HEK293 (cell line): ENCODE measurements around the gene UBASH3B.

Source experiments
- CTCF ChIA-PET: fragments of 350-600 bp; formaldehyde crosslinking; extraction: SDS; loops from one replicate; lab custom pipeline; 2021; ENCODE audit warnings: antibody characterized with exemption; lab: Yijun Ruan, JAX
- POLR2A ChIA-PET: fragments of 300-600 bp; formaldehyde crosslinking; extraction: SDS; loops from one replicate; lab custom pipeline; 2020; ENCODE audit warnings: antibody characterized with exemption, inconsistent platforms; lab: Yijun Ruan, JAX
- H3K27ac ChIP-seq: fragments of 200-500 bp; sonication (Bioruptor generic); 2 replicates; pipeline ENCODE4 v1.5.1; 2014; ENCODE audit warnings: low read depth, low read length, control low read depth, inconsistent platforms; ENCODE audit errors: extremely low read depth
- H3K36me3 ChIP-seq, 2 experiments: fragments of 200-500 bp in 1 of 2; sonication (Bioruptor generic) in 1 of 2; 1 replicate in 1 of 2; 2 replicates in 1 of 2; pipeline ENCODE4 v1.5.1; 2014 to 2017; ENCODE audit warnings: inconsistent platforms in 2 of 2, low read length in 2 of 2; ENCODE audit not compliant: control insufficient read depth in 2 of 2, insufficient read depth in 1 of 2
- H3K4me1 ChIP-seq: fragments of 200-500 bp; sonication (Bioruptor generic); 2 replicates; pipeline ENCODE4 v1.5.1; 2014; ENCODE audit warnings: mild to moderate bottlenecking, low read length, inconsistent platforms; ENCODE audit not compliant: control insufficient read depth, insufficient read depth
- H3K4me3 ChIP-seq: 2 replicates; pipeline ENCODE4 v1.5.1; 2011; ENCODE audit warnings: low read depth, mild to moderate bottlenecking, control low read depth, low read length, moderate library complexity
- H3K9me3 ChIP-seq: fragments of 200-500 bp; sonication (Bioruptor generic); 2 replicates; pipeline ENCODE4 v1.5.1; 2014; ENCODE audit warnings: low read depth, low read length, inconsistent platforms; ENCODE audit not compliant: control insufficient read depth, insufficient read depth
- GFI1B ChIP-seq: fragments of 450-650 bp; formaldehyde crosslinking; IDR thresholded peaks from 2 replicates; pipeline ENCODE4 v1.5.1; 2016; ENCODE audit warnings: missing biosample characterization, missing genetic modification characterization
- GLIS1 ChIP-seq: fragments of 450-650 bp; formaldehyde crosslinking; IDR thresholded peaks from 2 replicates; pipeline ENCODE4 v1.5.1; 2016; ENCODE audit warnings: missing biosample characterization, missing genetic modification characterization
- SP2 ChIP-seq: fragments of 450-650 bp; formaldehyde crosslinking; IDR thresholded peaks from 2 replicates; pipeline ENCODE4 v1.5.1; 2016; ENCODE audit warnings: missing biosample characterization, missing genetic modification characterization
- ZBTB17 ChIP-seq: fragments of 450-650 bp; formaldehyde crosslinking; IDR thresholded peaks from 2 replicates; pipeline ENCODE4 v1.5.1; 2016; ENCODE audit warnings: missing biosample characterization, missing genetic modification characterization
- ZBTB48 ChIP-seq: fragments of 450-650 bp; formaldehyde crosslinking; IDR thresholded peaks from 2 replicates; pipeline ENCODE4 v1.5.1; 2016; ENCODE audit warnings: missing biosample characterization, missing genetic modification characterization
- ZNF121 ChIP-seq: fragments of 450-650 bp; formaldehyde crosslinking; IDR thresholded peaks from 2 replicates; pipeline ENCODE4 v1.5.1; 2016; ENCODE audit warnings: missing biosample characterization, missing genetic modification characterization
- ZNF138 ChIP-seq: fragments of 450-650 bp; formaldehyde crosslinking; IDR thresholded peaks from 2 replicates; pipeline ENCODE4 v1.5.1; 2016; ENCODE audit warnings: missing biosample characterization, missing genetic modification characterization, borderline replicate concordance
- ZNF140 ChIP-seq: fragments of 450-650 bp; formaldehyde crosslinking; IDR thresholded peaks from 2 replicates; pipeline ENCODE4 v1.5.1; 2016; ENCODE audit warnings: missing biosample characterization, missing genetic modification characterization
- ZNF157 ChIP-seq: fragments of 450-650 bp; formaldehyde crosslinking; IDR thresholded peaks from 2 replicates; pipeline ENCODE4 v1.5.1; 2016; ENCODE audit warnings: missing biosample characterization, missing genetic modification characterization
- ZNF16 ChIP-seq: fragments of 450-650 bp; formaldehyde crosslinking; IDR thresholded peaks from 2 replicates; pipeline ENCODE4 v1.5.1; 2016; ENCODE audit warnings: low read depth, missing biosample characterization, missing genetic modification characterization
- ZNF274 ChIP-seq, 2 experiments: fragments of 200-500 bp in 1 of 2; fragments of 450-650 bp in 1 of 2; sonication (Bioruptor generic) in 1 of 2; formaldehyde crosslinking in 1 of 2; IDR thresholded peaks; 2 replicates each; pipeline versions ENCODE4 v1.5.1 to v1.6.1; 2014 to 2016; ENCODE audit warnings: borderline replicate concordance in 1 of 2, inconsistent platforms in 1 of 2, low read length in 1 of 2, missing biosample characterization in 1 of 2, missing genetic modification characterization in 1 of 2
- ZNF426 ChIP-seq: fragments of 450-650 bp; formaldehyde crosslinking; IDR thresholded peaks from 2 replicates; pipeline ENCODE4 v1.5.1; 2017; ENCODE audit warnings: missing biosample characterization, missing genetic modification characterization, mild to moderate bottlenecking, inconsistent platforms, moderate library complexity
- ZNF677 ChIP-seq: fragments of 450-650 bp; IDR thresholded peaks from 2 replicates; pipeline ENCODE4 v1.5.0; 2018; ENCODE audit warnings: missing biosample characterization, mild to moderate bottlenecking, missing genetic modification characterization, moderate library complexity
- ZNF707 ChIP-seq: fragments of 450-650 bp; formaldehyde crosslinking; IDR thresholded peaks from 2 replicates; pipeline ENCODE4 v1.5.1; 2016; ENCODE audit warnings: missing biosample characterization, missing genetic modification characterization
- ZNF843 ChIP-seq: fragments of 450-650 bp; formaldehyde crosslinking; IDR thresholded peaks from 2 replicates; pipeline ENCODE4 v1.5.1; 2016; ENCODE audit warnings: missing biosample characterization, missing genetic modification characterization
- TF ChIP-seq, protein P1 (sequence below): fragments of 450-650 bp; IDR thresholded peaks from 2 replicates; pipeline ENCODE4 v1.5.1; 2018; ENCODE audit warnings: missing biosample characterization, mild to moderate bottlenecking, missing genetic modification characterization
- TF ChIP-seq, protein P2 (sequence below): fragments of 450-650 bp; IDR thresholded peaks from 2 replicates; pipeline ENCODE4 v1.5.1; 2018; ENCODE audit warnings: missing biosample characterization, missing genetic modification characterization
- TF ChIP-seq, protein P3 (sequence below): fragments of 450-650 bp; formaldehyde crosslinking; IDR thresholded peaks from 2 replicates; pipeline ENCODE4 v1.5.1; 2017; ENCODE audit warnings: missing biosample characterization, missing genetic modification characterization
- TF ChIP-seq, protein P4 (sequence below): fragments of 450-650 bp; formaldehyde crosslinking; IDR thresholded peaks from 2 replicates; pipeline ENCODE4 v1.5.1; 2016; ENCODE audit warnings: missing biosample characterization, missing genetic modification characterization
- TF ChIP-seq, protein P5 (sequence below): fragments of 450-650 bp; formaldehyde crosslinking; IDR thresholded peaks from 2 replicates; pipeline ENCODE4 v1.5.1; 2016; ENCODE audit warnings: missing biosample characterization, missing genetic modification characterization
- TF ChIP-seq, protein P6 (sequence below): fragments of 450-650 bp; formaldehyde crosslinking; IDR thresholded peaks from 2 replicates; pipeline ENCODE4 v1.5.1; 2016; ENCODE audit warnings: missing biosample characterization, missing genetic modification characterization
- TF ChIP-seq, protein P7 (sequence below): fragments of 450-650 bp; formaldehyde crosslinking; IDR thresholded peaks from 2 replicates; pipeline ENCODE4 v1.5.1; 2017; ENCODE audit warnings: missing biosample characterization, missing genetic modification characterization
- TF ChIP-seq, protein P8 (sequence below): fragments of 450-650 bp; formaldehyde crosslinking; optimal IDR thresholded peaks from 2 replicates; pipeline ENCODE3; 2016; ENCODE audit warnings: missing biosample characterization, mild to moderate bottlenecking, missing genetic modification characterization

UBASH3B gene

DNA sequence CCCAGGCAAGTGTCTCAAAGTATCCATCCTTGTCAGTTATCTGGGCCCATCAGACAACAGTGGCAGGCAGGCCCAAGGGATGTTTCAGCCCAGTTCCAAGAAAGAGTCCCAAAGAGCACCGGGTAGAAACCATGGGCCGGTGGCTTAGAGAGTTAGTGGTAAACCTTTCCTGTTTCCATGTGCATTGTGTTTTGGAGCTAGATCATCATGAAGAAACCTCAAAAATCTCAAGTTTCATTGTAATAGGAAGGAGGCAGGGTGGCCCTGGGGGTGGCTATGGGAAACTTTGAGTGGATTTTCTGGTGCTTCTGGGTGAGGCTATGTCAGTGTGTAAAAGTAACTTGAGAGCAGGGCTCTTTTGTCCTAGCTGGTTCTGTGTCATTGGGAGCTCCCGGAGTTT lies 68.1 kb downstream of the UBASH3B start:
- no peak overlapping the region for H3K27ac ChIP-seq
- no peaks in the 10 kb centered on the region for H3K9me3 ChIP-seq
- H3K36me3 ChIP-seq, result no peaks in the 10 kb centered on the region
- H3K4me3 ChIP-seq, result no peak overlapping the region
- TF ChIP-seq, protein P1, sequence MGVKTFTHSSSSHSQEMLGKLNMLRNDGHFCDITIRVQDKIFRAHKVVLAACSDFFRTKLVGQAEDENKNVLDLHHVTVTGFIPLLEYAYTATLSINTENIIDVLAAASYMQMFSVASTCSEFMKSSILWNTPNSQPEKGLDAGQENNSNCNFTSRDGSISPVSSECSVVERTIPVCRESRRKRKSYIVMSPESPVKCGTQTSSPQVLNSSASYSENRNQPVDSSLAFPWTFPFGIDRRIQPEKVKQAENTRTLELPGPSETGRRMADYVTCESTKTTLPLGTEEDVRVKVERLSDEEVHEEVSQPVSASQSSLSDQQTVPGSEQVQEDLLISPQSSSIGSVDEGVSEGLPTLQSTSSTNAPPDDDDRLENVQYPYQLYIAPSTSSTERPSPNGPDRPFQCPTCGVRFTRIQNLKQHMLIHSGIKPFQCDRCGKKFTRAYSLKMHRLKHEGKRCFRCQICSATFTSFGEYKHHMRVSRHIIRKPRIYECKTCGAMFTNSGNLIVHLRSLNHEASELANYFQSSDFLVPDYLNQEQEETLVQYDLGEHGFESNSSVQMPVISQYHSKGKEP (tag by site-specific recombination), result no peak
- TF ChIP-seq ZNF16 (tag by site-specific recombination), result no peak
- TF ChIP-seq ZNF426 (tag by site-specific recombination), result no peak
- no peak for TF ChIP-seq SP2 (tag by site-specific recombination)
- no peak for TF ChIP-seq ZNF843 (tag by site-specific recombination)
- no peak for TF ChIP-seq ZNF677 (tag by site-specific recombination)
- TF ChIP-seq GFI1B, result no peak
- TF ChIP-seq, protein P2, sequence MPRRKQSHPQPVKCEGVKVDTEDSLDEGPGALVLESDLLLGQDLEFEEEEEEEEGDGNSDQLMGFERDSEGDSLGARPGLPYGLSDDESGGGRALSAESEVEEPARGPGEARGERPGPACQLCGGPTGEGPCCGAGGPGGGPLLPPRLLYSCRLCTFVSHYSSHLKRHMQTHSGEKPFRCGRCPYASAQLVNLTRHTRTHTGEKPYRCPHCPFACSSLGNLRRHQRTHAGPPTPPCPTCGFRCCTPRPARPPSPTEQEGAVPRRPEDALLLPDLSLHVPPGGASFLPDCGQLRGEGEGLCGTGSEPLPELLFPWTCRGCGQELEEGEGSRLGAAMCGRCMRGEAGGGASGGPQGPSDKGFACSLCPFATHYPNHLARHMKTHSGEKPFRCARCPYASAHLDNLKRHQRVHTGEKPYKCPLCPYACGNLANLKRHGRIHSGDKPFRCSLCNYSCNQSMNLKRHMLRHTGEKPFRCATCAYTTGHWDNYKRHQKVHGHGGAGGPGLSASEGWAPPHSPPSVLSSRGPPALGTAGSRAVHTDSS, result no peak
- TF ChIP-seq, protein P3, sequence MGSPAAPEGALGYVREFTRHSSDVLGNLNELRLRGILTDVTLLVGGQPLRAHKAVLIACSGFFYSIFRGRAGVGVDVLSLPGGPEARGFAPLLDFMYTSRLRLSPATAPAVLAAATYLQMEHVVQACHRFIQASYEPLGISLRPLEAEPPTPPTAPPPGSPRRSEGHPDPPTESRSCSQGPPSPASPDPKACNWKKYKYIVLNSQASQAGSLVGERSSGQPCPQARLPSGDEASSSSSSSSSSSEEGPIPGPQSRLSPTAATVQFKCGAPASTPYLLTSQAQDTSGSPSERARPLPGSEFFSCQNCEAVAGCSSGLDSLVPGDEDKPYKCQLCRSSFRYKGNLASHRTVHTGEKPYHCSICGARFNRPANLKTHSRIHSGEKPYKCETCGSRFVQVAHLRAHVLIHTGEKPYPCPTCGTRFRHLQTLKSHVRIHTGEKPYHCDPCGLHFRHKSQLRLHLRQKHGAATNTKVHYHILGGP (tag by site-specific recombination), result no peak
- TF ChIP-seq, protein P4, sequence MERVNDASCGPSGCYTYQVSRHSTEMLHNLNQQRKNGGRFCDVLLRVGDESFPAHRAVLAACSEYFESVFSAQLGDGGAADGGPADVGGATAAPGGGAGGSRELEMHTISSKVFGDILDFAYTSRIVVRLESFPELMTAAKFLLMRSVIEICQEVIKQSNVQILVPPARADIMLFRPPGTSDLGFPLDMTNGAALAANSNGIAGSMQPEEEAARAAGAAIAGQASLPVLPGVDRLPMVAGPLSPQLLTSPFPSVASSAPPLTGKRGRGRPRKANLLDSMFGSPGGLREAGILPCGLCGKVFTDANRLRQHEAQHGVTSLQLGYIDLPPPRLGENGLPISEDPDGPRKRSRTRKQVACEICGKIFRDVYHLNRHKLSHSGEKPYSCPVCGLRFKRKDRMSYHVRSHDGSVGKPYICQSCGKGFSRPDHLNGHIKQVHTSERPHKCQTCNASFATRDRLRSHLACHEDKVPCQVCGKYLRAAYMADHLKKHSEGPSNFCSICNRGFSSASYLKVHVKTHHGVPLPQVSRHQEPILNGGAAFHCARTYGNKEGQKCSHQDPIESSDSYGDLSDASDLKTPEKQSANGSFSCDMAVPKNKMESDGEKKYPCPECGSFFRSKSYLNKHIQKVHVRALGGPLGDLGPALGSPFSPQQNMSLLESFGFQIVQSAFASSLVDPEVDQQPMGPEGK (tag by site-specific recombination), result no peak
- TF ChIP-seq, protein P5, sequence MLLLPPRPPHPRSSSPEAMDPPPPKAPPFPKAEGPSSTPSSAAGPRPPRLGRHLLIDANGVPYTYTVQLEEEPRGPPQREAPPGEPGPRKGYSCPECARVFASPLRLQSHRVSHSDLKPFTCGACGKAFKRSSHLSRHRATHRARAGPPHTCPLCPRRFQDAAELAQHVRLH, result no peak
- TF ChIP-seq ZNF138 (tag by site-specific recombination), result no peak
- TF ChIP-seq ZNF157 (tag by site-specific recombination), result no peak
- H3K4me1 ChIP-seq, result 0 out of 2 replicates have a peak, but pooled peaks cover 3% of the 10 kb centered on the region
- POLR2A ChIA-PET, result no interaction called here
- CTCF ChIA-PET, result no interaction called here

DNA sequence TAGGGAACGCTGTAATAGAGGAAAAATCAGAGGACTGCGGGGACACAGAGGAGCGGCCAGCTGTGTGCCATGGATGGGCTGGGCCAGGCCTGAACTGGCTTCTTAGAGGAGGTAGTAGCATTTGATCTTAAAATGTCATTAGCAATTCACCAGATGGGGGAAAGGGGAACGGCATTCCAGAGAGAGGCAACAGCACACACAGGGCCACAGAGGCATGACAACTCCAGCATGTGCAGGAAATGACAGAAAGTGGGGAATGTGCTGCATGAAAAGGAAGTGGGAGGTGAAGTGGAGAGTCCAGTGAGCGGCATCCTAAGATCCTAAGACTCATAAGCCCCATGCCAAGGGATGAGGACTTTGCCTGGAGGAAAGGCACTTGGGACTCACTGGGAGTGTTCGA lies 69.0 kb downstream of the UBASH3B start:
- Histone ChIP-seq H3K9me3 (no peaks in the 10 kb centered on the region), H3K4me1 (0 out of 2 replicates have a peak, but pooled peaks cover 3% of the 10 kb centered on the region), H3K36me3 (no peaks in the 10 kb centered on the region), H3K27ac (no peak overlapping the region), H3K4me3 (no peak overlapping the region)
- POLR2A ChIA-PET, result no interaction called here
- CTCF ChIA-PET, result no interaction called here
- TF ChIP-seq ZNF121 (tag by site-specific recombination) (no peak), GLIS1 (tag by site-specific recombination) (no peak), ZBTB48 (tag by site-specific recombination) (no peak), ZNF274 (IDR thresholded peaks at IDR 0.05; ENCODE audit: low read length) (no peak), ZNF274 (tag by site-specific recombination; IDR thresholded peaks at IDR 0.05; ENCODE audit: borderline replicate concordance) (no peak), ZNF140 (tag by site-specific recombination) (no peak), ZNF707 (tag by site-specific recombination) (no peak), ZNF138 (tag by site-specific recombination) (no peak), ZBTB17 (no peak)
- TF ChIP-seq, protein P6, sequence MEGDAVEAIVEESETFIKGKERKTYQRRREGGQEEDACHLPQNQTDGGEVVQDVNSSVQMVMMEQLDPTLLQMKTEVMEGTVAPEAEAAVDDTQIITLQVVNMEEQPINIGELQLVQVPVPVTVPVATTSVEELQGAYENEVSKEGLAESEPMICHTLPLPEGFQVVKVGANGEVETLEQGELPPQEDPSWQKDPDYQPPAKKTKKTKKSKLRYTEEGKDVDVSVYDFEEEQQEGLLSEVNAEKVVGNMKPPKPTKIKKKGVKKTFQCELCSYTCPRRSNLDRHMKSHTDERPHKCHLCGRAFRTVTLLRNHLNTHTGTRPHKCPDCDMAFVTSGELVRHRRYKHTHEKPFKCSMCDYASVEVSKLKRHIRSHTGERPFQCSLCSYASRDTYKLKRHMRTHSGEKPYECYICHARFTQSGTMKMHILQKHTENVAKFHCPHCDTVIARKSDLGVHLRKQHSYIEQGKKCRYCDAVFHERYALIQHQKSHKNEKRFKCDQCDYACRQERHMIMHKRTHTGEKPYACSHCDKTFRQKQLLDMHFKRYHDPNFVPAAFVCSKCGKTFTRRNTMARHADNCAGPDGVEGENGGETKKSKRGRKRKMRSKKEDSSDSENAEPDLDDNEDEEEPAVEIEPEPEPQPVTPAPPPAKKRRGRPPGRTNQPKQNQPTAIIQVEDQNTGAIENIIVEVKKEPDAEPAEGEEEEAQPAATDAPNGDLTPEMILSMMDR (tag by site-specific recombination), result no peak
- TF ChIP-seq, protein P7, sequence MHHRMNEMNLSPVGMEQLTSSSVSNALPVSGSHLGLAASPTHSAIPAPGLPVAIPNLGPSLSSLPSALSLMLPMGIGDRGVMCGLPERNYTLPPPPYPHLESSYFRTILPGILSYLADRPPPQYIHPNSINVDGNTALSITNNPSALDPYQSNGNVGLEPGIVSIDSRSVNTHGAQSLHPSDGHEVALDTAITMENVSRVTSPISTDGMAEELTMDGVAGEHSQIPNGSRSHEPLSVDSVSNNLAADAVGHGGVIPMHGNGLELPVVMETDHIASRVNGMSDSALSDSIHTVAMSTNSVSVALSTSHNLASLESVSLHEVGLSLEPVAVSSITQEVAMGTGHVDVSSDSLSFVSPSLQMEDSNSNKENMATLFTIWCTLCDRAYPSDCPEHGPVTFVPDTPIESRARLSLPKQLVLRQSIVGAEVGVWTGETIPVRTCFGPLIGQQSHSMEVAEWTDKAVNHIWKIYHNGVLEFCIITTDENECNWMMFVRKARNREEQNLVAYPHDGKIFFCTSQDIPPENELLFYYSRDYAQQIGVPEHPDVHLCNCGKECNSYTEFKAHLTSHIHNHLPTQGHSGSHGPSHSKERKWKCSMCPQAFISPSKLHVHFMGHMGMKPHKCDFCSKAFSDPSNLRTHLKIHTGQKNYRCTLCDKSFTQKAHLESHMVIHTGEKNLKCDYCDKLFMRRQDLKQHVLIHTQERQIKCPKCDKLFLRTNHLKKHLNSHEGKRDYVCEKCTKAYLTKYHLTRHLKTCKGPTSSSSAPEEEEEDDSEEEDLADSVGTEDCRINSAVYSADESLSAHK (tag by site-specific recombination), result no peak
- TF ChIP-seq, protein P8, sequence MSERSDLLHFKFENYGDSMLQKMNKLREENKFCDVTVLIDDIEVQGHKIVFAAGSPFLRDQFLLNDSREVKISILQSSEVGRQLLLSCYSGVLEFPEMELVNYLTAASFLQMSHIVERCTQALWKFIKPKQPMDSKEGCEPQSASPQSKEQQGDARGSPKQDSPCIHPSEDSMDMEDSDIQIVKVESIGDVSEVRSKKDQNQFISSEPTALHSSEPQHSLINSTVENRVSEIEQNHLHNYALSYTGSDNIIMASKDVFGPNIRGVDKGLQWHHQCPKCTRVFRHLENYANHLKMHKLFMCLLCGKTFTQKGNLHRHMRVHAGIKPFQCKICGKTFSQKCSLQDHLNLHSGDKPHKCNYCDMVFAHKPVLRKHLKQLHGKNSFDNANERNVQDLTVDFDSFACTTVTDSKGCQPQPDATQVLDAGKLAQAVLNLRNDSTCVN (tag by site-specific recombination), result no peak
